T-helper 17 cell (primary cell): ENCODE results near the gene UBASH3A. TPM values are rescaled to one million over a fixed set of nuclear protein-coding genes. Genes with fewer than 3 reads are reported as not detected.

Source experiments
- ATAC-seq: fragments of 150-1000 bp; cut with Tn5 transposase; 2 replicates; pipeline ENCODE4 v1.10.0; 2021; ENCODE audit warnings: mild to moderate bottlenecking, moderate library complexity
- DNase-seq, 3 donors: peaks; one replicate each; pipeline versions ENCODE4 v3.0.0 to v3.0.0-alpha.2; 2020 to 2021
- H3K9me3 ChIP-seq: one replicate; pipeline ENCODE4 v1.7.0; 2013; ENCODE audit warnings: low read length, mild to moderate bottlenecking; ENCODE audit not compliant: control insufficient read depth, poor library complexity, severe bottlenecking
- H3K27ac Mint-ChIP-seq: one replicate; pipeline ENCODE4 v1.8.0; 2022; ENCODE audit warnings: mild to moderate bottlenecking, moderate library complexity, mixed read lengths
- H3K27me3 Mint-ChIP-seq: one replicate; pipeline ENCODE4 v1.8.0; 2022; ENCODE audit warnings: mixed read lengths
- H3K36me3 Mint-ChIP-seq: one replicate; pipeline ENCODE4 v1.8.0; 2022; ENCODE audit warnings: low read depth, mixed read lengths
- H3K4me1 Mint-ChIP-seq: one replicate; pipeline ENCODE4 v1.8.0; 2022; ENCODE audit warnings: mild to moderate bottlenecking, mixed read lengths
- H3K4me3 Mint-ChIP-seq: one replicate; pipeline ENCODE4 v1.8.0; 2022; ENCODE audit warnings: mild to moderate bottlenecking, moderate library complexity, mixed read lengths
- total RNA-seq, 4 donors: library from RNA in 2 of 4; stranded (reverse) in 2 of 4; gene quantifications; one replicate each; pipeline ENCODE4 v1.2.3 and lab custom pipeline; 2022 to 2026

The UBASH3A gene
- total RNA-seq, 2 donors from 2014 or later, result 49.5 to 50.3 TPM

DNA sequence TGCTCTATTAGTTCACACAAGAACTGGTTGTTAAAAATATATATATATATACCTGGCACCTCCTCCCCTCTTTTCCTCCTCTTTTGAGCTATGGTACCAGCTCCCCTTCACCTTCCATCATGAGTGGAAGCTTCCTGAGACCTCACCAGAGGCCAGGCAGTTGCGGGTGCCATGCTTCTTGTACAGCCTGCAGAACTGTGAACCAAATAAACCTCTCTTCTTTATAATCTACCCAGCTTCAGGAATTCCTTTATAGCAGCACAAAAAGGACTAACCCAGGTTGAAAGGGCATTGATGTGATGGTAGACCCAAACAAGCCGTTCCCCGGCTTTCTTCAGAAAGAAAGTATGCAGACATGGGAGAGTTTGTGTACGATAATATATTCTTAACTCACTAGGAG lies 77.5 kb downstream of the UBASH3A start:
- ATAC-seq, result no peak

DNA sequence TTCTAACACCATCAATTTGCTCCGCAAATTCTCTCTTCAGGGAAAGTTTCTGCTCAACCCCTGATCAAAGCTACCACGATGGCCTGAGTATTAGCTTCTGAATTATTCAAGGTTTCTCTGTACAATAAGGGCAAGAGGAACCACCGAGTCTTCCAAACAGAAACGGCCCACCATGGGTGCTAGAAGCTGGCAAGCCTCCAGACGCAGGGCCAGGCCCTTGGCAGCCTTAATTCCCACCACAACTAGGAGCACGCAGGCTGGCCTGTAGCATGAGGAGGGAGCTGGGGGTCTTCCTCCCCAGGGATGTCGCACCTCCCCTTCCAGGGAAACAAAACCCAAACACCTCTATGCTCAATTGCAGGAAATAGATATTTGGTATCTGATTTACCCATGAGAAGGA lies 81.3 kb downstream of the UBASH3A start:
- Mint-ChIP-seq H3K27ac (no peak overlapping the region), H3K4me3 (no peak overlapping the region), H3K36me3 (peaks cover under 1% of the 10 kb centered on the region), H3K4me1 (peaks cover 6% of the 10 kb centered on the region), H3K27me3 (peaks cover 29% of the 10 kb centered on the region)
- ATAC-seq, result no peak
- no peaks in the 10 kb centered on the region for H3K9me3 ChIP-seq
- no peak for DNase-seq

More for the DNA sequence above, 77.5 kb downstream of the UBASH3A start:
- Mint-ChIP-seq H3K4me3 (no peak overlapping the region), H3K36me3 (peaks cover 2% of the 10 kb centered on the region), H3K27ac (no peak overlapping the region), H3K27me3 (peaks cover 21% of the 10 kb centered on the region), H3K4me1 (peaks cover 5% of the 10 kb centered on the region)
- no peak for DNase-seq
- H3K9me3 ChIP-seq, result no peaks in the 10 kb centered on the region

DNA sequence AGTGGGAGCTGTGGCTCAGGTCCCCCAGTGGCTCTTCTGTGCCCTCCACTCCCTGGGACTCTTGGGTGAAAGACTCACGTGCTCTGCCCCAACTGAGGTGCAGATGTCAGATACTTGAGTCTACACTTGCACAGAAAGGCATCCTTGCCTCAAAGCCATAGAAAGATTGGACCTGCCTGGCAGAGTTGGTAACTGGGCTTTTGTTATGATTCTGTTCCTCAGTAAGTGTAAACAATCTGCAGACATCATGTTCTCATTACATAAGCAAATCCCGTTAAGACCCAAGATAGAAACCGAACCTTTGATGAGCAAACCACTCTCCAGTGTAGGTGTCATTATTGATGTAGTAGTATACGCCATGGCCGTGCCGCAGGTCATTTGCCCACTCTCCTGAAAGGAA lies 82.4 kb downstream of the UBASH3A start:
- Mint-ChIP-seq H3K27me3 (peaks cover 28% of the 10 kb centered on the region), H3K27ac (no peak overlapping the region), H3K4me3 (no peak overlapping the region), H3K4me1 (peaks cover 4% of the 10 kb centered on the region), H3K36me3 (no peaks in the 10 kb centered on the region)
- ATAC-seq, result no peak
- no peak for DNase-seq
- H3K9me3 ChIP-seq, result no peaks in the 10 kb centered on the region

DNA sequence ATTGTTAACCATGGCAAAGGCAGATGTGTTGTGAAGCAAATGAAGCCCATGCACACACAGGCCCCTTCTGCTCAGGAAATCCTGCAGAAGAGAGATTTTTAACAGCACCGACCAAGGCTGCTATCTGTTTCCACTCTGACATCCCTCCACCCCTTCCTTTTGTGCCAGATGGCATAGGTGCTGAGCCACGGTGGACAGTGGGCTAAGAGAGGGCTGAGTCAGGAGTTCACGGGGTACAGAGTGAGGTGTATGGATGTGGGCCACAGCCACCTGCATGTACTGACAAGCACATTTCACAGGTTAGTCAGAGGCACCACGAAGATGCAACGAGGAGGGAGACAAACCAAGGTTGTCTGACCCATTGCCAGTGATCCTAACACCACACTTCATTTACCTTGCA lies 82.8 kb downstream of the UBASH3A start:
- Mint-ChIP-seq H3K27ac (no peak overlapping the region), H3K36me3 (no peaks in the 10 kb centered on the region), H3K4me1 (peaks cover 4% of the 10 kb centered on the region), H3K4me3 (no peak overlapping the region), H3K27me3 (peaks cover 28% of the 10 kb centered on the region)
- ATAC-seq (no peak), DNase-seq (no peak)
- no peaks in the 10 kb centered on the region for H3K9me3 ChIP-seq

DNA sequence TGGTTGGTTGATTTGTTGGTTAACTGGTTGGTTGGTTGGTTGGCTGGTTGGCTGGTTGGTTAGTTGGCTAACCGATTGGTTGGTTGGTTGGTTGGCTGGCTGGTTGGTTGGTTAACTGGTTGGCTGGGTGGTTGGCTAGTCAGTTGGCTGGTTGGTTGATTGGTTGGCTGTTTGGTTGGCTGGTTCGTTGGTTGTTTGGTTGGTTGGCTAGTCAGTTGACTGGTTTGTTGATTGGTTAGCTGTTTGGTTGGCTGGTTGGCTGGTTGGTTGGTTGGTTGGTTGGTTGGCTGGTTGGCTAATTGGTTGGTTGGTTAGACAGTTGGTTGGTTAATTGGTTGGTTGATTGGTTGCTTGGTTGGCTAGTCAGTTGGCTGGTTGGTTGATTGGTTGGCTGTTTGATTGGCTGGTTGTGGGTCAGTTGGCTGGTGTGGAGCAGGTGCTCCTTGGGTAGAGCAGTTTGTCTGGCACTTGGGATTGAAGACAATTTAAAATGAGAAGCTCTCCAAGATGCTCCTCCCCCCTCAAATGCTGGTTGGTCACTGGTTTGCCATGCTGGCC lies 85.4 kb downstream of the UBASH3A start:
- peaks cover 34% of the 10 kb centered on the region for H3K27me3 Mint-ChIP-seq
- no peak for ATAC-seq

DNA sequence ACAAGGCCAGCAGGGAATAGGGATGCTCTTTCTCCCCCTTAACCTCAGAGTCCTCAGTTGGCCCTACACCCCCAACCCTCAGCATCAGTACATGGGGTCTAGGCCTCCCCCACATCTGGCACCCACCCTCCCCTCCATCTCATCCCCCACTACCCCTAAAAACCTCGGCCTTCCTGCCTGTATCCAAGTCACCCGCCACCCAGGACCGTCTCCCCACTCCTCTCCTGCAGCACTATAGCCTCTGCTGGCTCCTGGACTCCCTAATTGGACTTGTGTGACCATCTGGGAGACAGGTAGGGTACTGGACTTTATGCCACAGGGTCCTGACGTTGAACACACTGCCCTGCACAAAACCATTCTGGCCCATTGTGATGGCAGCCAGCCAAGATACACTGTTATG lies 86.3 kb downstream of the UBASH3A start:
- Mint-ChIP-seq H3K27me3 (peaks cover 28% of the 10 kb centered on the region), H3K4me1 (peaks cover 4% of the 10 kb centered on the region), H3K36me3 (no peaks in the 10 kb centered on the region), H3K4me3 (no peak overlapping the region), H3K27ac (no peak overlapping the region)
- H3K9me3 ChIP-seq, result no peaks in the 10 kb centered on the region
- DNase-seq (no peak), ATAC-seq (no peak)

More for the DNA sequence above, 85.4 kb downstream of the UBASH3A start:
- no peaks in the 10 kb centered on the region for H3K36me3 Mint-ChIP-seq
- H3K27ac Mint-ChIP-seq, result no peak overlapping the region
- H3K9me3 ChIP-seq, result no peaks in the 10 kb centered on the region
- DNase-seq, result no peak
- H3K4me1 Mint-ChIP-seq, result peaks cover 4% of the 10 kb centered on the region
- H3K4me3 Mint-ChIP-seq, result no peak overlapping the region

DNA sequence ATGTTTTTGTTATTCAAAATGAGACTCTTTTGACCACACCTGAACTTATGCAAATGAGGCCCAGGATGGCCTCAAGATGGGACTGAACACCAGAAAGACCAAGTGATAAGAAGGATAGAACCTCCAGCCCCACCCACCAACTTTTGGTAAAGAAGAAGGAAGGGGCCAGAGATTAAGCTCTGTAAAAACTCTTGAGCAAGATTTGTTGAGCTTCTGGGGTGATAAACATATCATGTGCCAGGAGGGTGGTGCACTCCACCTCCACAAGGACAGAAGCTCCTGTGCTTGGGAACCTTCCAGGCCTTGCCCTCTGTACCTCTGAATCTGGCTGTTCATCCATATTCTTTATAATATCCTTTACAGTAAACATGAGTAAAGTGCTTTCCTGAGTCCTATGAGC lies 87.0 kb downstream of the UBASH3A start:
- DNase-seq, result no peak
- no peak overlapping the region for H3K27ac Mint-ChIP-seq

DNA sequence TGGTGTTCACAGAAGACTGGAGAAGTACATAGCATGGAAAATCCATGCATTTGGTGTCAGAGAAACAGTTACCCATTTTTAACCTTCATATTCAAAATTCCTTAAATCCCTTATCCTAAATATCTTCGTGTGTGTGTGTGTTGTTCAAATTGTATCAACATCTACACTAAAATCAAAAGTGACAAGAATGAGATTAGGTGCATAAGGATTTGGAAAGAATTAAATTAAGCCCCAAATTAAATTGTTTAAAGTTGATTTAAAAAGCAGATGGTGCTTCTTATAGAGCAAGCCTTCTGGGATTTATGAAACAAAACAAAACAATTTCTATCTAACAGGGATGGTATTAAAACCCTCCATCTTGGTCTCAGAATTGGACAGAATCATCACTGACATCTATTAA lies 87.6 kb downstream of the UBASH3A start:
- H3K9me3 ChIP-seq, result no peaks in the 10 kb centered on the region
- no peak overlapping the region for H3K27ac Mint-ChIP-seq
- H3K4me3 Mint-ChIP-seq, result no peak overlapping the region
- ATAC-seq, result no peak
- H3K36me3 Mint-ChIP-seq, result no peaks in the 10 kb centered on the region
- H3K27me3 Mint-ChIP-seq, result peaks cover 23% of the 10 kb centered on the region
- H3K4me1 Mint-ChIP-seq, result peaks cover 8% of the 10 kb centered on the region
- DNase-seq, result no peak

More for the DNA sequence above, 87.0 kb downstream of the UBASH3A start:
- no peak for ATAC-seq
- no peaks in the 10 kb centered on the region for H3K9me3 ChIP-seq
- peaks cover 26% of the 10 kb centered on the region for H3K27me3 Mint-ChIP-seq
- H3K4me3 Mint-ChIP-seq, result no peak overlapping the region
- H3K4me1 Mint-ChIP-seq, result peaks cover 4% of the 10 kb centered on the region
- H3K36me3 Mint-ChIP-seq, result no peaks in the 10 kb centered on the region

DNA sequence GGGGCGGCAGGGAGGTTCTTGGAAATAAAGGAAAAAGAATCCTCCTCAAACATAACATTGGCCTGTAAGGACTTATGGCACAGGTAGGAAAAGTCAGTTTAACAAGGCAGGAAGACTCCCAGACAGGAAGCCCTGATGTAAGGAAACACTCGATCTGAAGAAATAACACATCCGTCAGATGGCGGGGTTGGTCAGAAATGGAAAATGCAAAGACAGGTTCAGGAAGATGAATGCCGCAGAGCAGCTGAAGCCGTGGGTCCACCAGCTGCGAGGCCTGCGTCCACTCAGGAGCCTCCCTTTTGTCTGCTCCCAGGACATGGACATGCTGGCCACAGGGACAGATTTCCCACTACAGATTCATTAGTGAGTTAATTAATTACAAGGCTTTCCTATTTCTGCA lies 88.5 kb downstream of the UBASH3A start:
- no peak for ATAC-seq
- no peak overlapping the region for H3K4me3 Mint-ChIP-seq
- H3K4me1 Mint-ChIP-seq, result peaks cover 9% of the 10 kb centered on the region
- no peak for DNase-seq
- no peaks in the 10 kb centered on the region for H3K36me3 Mint-ChIP-seq
- no peaks in the 10 kb centered on the region for H3K9me3 ChIP-seq
- no peak overlapping the region for H3K27ac Mint-ChIP-seq
- peaks cover 16% of the 10 kb centered on the region for H3K27me3 Mint-ChIP-seq

DNA sequence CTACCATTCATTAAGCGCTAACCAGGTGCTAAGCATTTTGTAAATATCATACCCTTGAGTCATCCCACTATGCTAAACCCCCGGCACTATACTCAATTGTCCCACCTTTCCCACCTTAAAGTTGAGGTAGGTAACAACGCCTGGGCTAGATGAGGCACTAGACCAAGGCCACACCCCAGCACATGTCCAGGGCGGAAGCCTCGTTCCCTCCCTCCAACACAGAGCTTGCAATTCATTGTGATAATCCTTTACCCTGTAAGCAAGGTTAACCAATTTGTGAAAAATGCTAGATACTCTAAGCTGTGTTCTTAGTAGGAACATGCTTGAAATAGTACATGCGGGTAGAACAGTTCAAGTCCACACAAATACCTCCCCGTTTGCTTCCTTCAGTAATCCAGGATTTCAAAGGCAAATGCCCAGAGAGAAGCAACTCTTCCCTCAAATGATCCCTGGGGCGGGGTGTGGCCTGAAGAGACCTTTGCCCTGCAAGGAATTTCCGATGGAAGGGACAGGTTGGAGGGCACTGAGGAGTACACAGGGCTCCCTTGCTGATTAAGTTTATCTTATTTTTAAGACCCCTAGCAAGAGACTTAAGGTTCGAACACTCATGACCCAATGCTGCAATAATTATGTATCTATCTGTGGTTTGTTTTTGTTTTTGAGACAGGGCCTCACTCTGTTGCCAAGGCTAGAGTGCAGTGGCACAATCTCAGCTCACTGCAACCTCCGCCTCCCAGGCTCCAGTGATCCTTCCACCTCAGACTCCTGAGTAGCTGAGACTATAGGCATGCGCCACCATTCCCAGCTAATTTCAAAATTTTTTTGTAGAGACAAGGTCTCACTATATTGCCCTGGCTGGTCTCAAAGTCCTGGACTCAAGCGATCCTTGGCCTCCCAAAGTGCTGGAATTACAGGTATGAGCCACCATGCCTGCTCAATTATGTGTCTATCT lies 89.7 kb downstream of the UBASH3A start:
- Mint-ChIP-seq H3K4me1 (peaks cover 9% of the 10 kb centered on the region), H3K4me3 (peak overlapping the region; percentile 15), H3K27me3 (peaks cover 10% of the 10 kb centered on the region), H3K36me3 (no peaks in the 10 kb centered on the region), H3K27ac (no peak overlapping the region)
- no peaks in the 10 kb centered on the region for H3K9me3 ChIP-seq
- DNase-seq, result no peak
- no peak for ATAC-seq

DNA sequence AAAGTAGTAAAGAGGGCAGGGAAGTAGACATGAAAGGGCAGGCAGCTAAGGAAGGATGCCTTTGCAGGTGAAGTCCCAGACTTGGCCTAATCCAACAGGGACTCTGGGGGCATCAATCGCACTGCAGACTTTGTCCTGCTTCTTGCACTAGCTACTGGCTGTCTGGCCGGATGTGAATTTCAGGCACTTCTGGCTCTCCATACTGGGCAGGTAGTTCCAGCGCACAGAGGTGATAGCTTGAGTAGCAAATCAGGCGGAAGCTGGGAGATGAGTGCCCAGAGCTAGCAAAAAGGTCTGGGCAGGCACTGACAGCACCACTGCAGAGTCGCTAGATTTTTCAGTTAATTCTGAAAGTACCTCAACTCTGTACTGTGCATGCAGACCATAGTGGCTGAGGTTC lies 91.3 kb downstream of the UBASH3A start:
- H3K27ac Mint-ChIP-seq, result no peak overlapping the region
- peaks cover 10% of the 10 kb centered on the region for H3K27me3 Mint-ChIP-seq

DNA sequence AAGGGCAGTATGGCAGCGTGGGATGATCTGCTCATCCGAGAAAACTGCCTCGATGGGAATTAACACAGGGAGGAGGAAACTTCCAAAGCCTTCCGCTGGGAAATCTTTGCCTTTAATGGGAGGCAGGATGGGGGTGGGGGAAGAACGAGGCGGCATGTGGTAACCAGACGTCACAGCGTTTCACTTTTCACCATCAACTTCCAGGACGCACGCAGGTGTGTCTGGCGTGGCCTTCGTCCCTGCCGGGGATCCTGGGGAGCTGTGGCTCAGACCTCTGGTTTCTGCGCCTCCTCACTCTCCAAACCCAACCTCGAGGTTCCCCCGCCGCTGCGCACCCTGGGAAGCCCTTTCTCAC lies 92.0 kb downstream of the UBASH3A start:
- H3K4me1 Mint-ChIP-seq, result peaks cover 9% of the 10 kb centered on the region
- DNase-seq (no peak), ATAC-seq (no peak)
- H3K27ac Mint-ChIP-seq, result peak overlapping the region; percentile 93
- no peaks in the 10 kb centered on the region for H3K36me3 Mint-ChIP-seq
- H3K9me3 ChIP-seq, result no peaks in the 10 kb centered on the region
- peaks cover 16% of the 10 kb centered on the region for H3K27me3 Mint-ChIP-seq
- peak overlapping the region; percentile 97 for H3K4me3 Mint-ChIP-seq

More for the DNA sequence above, 91.3 kb downstream of the UBASH3A start:
- H3K4me1 Mint-ChIP-seq, result peaks cover 9% of the 10 kb centered on the region
- H3K36me3 Mint-ChIP-seq, result no peaks in the 10 kb centered on the region
- ATAC-seq (no peak), DNase-seq (no peak)
- no peaks in the 10 kb centered on the region for H3K9me3 ChIP-seq
- no peak overlapping the region for H3K4me3 Mint-ChIP-seq

DNA sequence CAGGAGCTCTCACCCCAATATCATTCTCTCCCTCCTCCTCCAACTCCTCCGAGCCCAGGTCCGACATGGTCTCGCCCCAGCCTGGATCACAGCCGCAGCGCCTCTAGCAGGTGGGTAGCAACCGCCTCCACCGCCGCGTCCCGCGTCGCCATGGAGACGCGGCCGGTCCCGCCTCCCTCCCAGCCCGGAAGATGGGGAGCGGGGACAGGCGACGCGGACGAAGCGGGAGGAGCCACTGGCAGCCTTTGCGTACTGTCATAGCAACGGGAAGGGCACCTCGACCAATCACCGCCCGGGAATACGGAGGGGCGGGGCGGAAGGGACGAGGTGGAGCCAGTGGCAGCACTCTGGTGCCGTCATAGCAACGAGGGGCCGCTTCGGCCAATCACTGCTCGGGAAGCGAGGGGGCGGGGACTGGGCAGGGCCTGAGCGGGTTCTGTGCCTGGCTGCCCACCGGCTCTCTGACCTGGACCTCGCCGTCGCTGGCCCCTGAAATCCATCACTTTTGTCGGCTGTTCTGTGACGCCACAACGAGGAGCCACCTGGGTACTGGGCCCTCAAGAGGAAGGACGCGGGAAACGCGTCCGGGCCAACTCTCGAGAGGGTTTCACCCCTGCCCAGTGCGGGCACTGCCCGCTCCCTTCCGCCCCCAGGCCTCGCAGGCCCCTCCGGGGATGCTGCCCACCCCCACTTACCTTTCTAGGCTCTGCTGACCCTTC lies 92.6 kb downstream of the UBASH3A start, which contains the start of gene RSPH1:
Gene RSPH1, minus strand, starts transcription at position 105 of the 719 bp plus-strand sequence. Its CDS starts 38 bp downstream, at position 67.
- Mint-ChIP-seq H3K27ac (peak within 1 kb of the TSS; percentile 93), H3K4me1 (peaks cover 9% of the 10 kb centered on the region), H3K27me3 (peaks cover 16% of the 10 kb centered on the region), H3K36me3 (no peaks in the 10 kb centered on the region), H3K4me3 (peak within 1 kb of the TSS; percentile 97)
- DNase-seq, result peak; percentile 98 to 99 (median 98)
- ATAC-seq, result peak; percentile 97
- H3K9me3 ChIP-seq, result no peaks in the 10 kb centered on the region
